ENCODE measurements around the gene IZUMO1.
"Not testable (repeated sequence)": the region's sequence is repeated elsewhere in the genome, so short reads cannot be mapped to it uniquely, and the experiment has no call there.

IZUMO1 gene

GRCh38 chr19:48713041-48713863 is 33.5 kb downstream of the IZUMO1 start:
- DNase-seq (ENCODE audit: low read depth in 2 of 2): no peak

DNA sequence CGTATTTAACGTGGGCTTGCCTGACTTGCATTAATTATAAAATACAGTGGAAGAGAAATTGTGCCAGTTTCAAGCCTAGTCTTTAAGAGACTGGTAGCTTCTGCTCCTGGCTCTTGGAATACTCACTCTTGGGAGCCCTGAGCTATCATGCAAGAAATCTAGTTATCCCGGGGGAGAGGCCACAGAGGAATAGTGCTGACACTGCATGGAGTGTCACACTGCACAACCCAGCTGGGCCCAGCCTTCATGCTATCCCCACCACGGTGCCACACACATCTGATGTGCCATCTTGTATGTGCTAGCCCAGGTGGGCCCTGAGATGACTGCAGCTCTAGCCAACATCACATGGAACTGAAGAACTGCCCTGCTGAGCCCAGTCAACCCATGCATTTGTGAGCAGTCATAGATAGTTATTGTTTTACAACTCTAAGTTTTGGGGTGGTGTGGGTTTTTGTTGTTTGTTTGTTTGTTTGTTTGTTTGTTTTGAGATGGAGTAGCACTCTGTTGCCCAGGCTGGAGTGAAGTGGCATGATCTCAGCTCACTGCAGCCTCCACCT is 35.5 kb downstream of the IZUMO1 start:
- DNase-seq (ENCODE audit: low read depth in 2 of 2): no peak

- DNase-seq (ENCODE audit: low read depth in 2 of 2): no peak
Measured at GRCh38 chr19:48708471-48708870, 38.2 kb downstream of the IZUMO1 start.

GRCh38 chr19:48705431-48705830 is 41.3 kb downstream of the IZUMO1 start:
- DNase-seq (ENCODE audit: low read depth in 2 of 2): no peak

DNA sequence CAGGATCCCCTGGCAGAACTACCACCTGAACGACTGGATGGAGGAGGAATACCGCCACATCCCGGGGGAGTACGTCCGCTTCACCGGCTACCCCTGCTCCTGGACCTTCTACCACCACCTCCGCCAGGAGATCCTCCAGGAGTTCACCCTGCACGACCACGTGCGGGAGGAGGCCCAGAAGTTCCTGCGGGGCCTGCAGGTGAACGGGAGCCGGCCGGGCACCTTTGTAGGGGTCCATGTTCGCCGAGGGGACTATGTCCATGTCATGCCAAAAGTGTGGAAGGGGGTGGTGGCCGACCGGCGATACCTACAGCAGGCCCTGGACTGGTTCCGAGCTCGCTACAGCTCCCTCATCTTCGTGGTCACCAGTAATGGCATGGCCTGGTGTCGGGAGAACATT is 43.4 kb downstream of the IZUMO1 start:
- DNase-seq (ENCODE audit: low read depth in 2 of 2): no peak

GRCh38 chr19:48702701-48703100 is 44.0 kb downstream of the IZUMO1 start:
- no peak for DNase-seq (ENCODE audit: low read depth in 2 of 2)

GRCh38 chr19:48698046-48698445 is 48.7 kb downstream of the IZUMO1 start:
- DNase-seq (ENCODE audit: low read depth in 2 of 2): no peak

DNA sequence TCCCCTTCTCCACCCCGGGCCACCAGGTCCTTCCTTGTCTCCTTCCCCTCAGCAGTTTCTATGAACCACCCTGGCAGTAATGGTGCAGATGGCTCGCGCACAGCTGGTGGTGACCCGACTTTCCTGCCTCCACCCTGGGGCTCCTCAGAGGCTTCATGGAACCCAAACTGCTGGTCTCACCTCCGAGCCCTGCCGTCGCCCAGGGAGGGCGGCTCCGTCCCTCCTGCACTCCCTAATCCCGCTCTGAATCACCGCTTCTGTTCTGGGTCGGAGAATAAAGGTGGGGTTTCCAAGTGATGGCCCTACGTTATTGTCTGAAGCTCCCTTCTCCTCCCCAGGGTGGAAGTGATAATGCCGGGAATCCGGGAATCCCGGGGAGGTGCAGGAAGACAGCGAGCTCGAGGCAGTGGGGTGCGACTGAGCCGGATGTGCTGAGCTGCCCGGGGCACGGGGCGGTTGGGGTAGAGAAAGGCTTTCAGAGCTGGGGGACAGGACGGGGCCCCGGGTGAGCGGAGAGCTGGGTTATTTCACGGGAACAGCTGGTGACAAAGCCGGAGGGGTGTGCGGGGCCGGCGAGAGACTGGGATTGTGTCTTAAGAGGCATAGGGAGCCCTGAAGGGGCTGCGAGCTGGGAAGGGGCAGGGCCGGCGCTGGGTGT is 50.2 kb downstream of the IZUMO1 start:
- no peak for DNase-seq (ENCODE audit: low read depth in 2 of 2)

DNA sequence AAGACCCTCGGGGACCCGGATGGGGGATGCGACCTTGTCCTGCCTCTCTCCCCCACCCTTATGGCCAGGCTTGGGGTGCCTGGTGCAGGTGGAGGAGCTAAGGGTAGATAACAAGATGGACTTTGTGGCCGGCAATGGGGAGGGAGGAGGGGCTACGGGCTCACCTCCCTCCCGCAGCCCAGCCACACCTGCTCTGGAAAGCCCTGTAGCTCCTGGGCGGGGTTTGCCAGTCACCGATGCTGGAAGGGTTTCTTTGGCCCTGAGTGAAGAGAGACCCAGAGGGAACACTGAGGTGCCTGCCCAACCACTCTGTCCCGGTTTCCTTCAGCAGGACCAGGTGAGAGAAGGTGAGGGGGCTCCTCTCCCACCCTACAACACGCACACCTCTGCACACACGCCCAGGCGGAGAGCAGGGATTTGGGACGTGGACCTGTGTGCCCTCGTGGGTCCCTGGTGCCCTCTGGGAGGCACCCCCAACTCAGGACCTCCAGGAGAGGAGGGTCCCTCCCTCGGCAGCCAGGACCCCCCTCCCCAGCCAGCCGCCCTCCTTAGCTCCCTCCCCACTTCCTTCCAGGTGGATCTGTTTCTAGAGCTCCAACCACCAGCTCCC is 50.9 kb downstream of the IZUMO1 start, which contains the start of gene FUT2:
FUT2 (plus strand) TSS at position 229 of the 610 bp plus-strand sequence. CDS start 6,986 bp downstream, outside the sequence.
- no peak for DNase-seq (ENCODE audit: low read depth in 2 of 2)

GRCh38 chr19:48693629-48694028 is 53.1 kb downstream of the IZUMO1 start:
- not testable (repeated sequence) for DNase-seq (ENCODE audit: low read depth in 2 of 2)
